ENCODE results near the gene CD34. TPM values are rescaled to one million over a fixed set of nuclear protein-coding genes. Genes with fewer than 3 reads are reported as not detected.

CD34 gene
- total RNA-seq, 2 donors from 2014 or later = 9.8 to 47.7 TPM

GRCh38 chr1:207861442-207862177 is 49.3 kb downstream of the CD34 start:
- Histone ChIP-seq H3K9me3 (no peaks in the 10 kb centered on the region), H3K4me3 (no peak overlapping the region), H3K27me3 (replicated peaks; ENCODE audit: insufficient read depth) (no peaks in the 10 kb centered on the region), H3K4me1 (replicated peaks) (peaks cover 14% of the 10 kb centered on the region), H3K27ac (peak overlapping the region; percentile 20 to 30), H3K36me3 (no peaks in the 10 kb centered on the region)
- intact Hi-C loops (cut with DNase I) = loop anchor here (10.0 kb wide), 1 partner anchor 47 kb away; no protein-coding TSS in a partner anchor
- 43% methylated on average over 9 of the region's 9 CpGs for WGBS
- TF ChIP-seq POLR2A (IDR thresholded peaks at IDR 0.05) = no peak
- peak; percentile 56 for TF ChIP-seq POLR2AphosphoS5 (IDR thresholded peaks at IDR 0.05)
- TF ChIP-seq CTCF (IDR thresholded peaks at IDR 0.05) = no peak
- no peak for DNase-seq (ENCODE audit: low spot score)

GRCh38 chr1:207860531-207860930 is 50.4 kb downstream of the CD34 start:
- Histone ChIP-seq H3K4me1 (replicated peaks) (peaks cover 14% of the 10 kb centered on the region), H3K9me3 (no peaks in the 10 kb centered on the region), H3K4me3 (no peak overlapping the region), H3K36me3 (no peaks in the 10 kb centered on the region), H3K27ac (no peak overlapping the region), H3K27me3 (replicated peaks; ENCODE audit: insufficient read depth) (no peaks in the 10 kb centered on the region)
- TF ChIP-seq POLR2AphosphoS5 (IDR thresholded peaks at IDR 0.05) = no peak
- no peak for DNase-seq (ENCODE audit: low spot score)
- 96% methylated on average over 5 of the region's 5 CpGs for WGBS
- intact Hi-C loops (cut with DNase I) = loop anchor here (10.0 kb wide), 1 partner anchor 46 kb away; no protein-coding TSS in a partner anchor

GRCh38 chr1:207858806-207859205 is 52.1 kb downstream of the CD34 start:
- Histone ChIP-seq H3K27ac (no peak overlapping the region), H3K36me3 (no peaks in the 10 kb centered on the region), H3K27me3 (replicated peaks; ENCODE audit: insufficient read depth) (no peaks in the 10 kb centered on the region), H3K9me3 (no peaks in the 10 kb centered on the region), H3K4me3 (no peak overlapping the region), H3K4me1 (replicated peaks) (peaks cover 7% of the 10 kb centered on the region)
- 75% methylated on average over 4 of the region's 4 CpGs for WGBS
- DNase-seq (ENCODE audit: low spot score) = no peak
- intact Hi-C loops (cut with DNase I) = no loop called here
- TF ChIP-seq POLR2A (IDR thresholded peaks at IDR 0.05) (no peak), POLR2AphosphoS5 (IDR thresholded peaks at IDR 0.05) (no peak), CTCF (IDR thresholded peaks at IDR 0.05) (no peak)

- 76% methylated on average over 1 of the region's 1 CpG for WGBS
- H3K27ac ChIP-seq = no peak overlapping the region
- no peak overlapping the region for H3K4me3 ChIP-seq
- H3K36me3 ChIP-seq = no peaks in the 10 kb centered on the region
- intact Hi-C loops (cut with DNase I) = no loop called here
- peaks cover 4% of the 10 kb centered on the region for H3K4me1 ChIP-seq (replicated peaks)
- H3K9me3 ChIP-seq = no peaks in the 10 kb centered on the region
- no peak for TF ChIP-seq POLR2A (IDR thresholded peaks at IDR 0.05)
- TF ChIP-seq CTCF (IDR thresholded peaks at IDR 0.05) = no peak
- no peak for TF ChIP-seq POLR2AphosphoS5 (IDR thresholded peaks at IDR 0.05)
- no peaks in the 10 kb centered on the region for H3K27me3 ChIP-seq (replicated peaks; ENCODE audit: insufficient read depth)
- DNase-seq (ENCODE audit: low spot score) = no peak
These were observed 52.6 kb downstream of the CD34 start for GRCh38 chr1:207858281-207858680.

- H3K36me3 ChIP-seq = no peaks in the 10 kb centered on the region
- no peaks in the 10 kb centered on the region for H3K9me3 ChIP-seq
- DNase-seq (ENCODE audit: low spot score) = no peak
- WGBS = 76% methylated on average over 7 of the region's 7 CpGs
- no peaks in the 10 kb centered on the region for H3K27me3 ChIP-seq (replicated peaks; ENCODE audit: insufficient read depth)
- H3K4me1 ChIP-seq (replicated peaks) = no peaks in the 10 kb centered on the region
- no peak for TF ChIP-seq CTCF (IDR thresholded peaks at IDR 0.05)
- TF ChIP-seq POLR2AphosphoS5 (IDR thresholded peaks at IDR 0.05) = no peak
- TF ChIP-seq POLR2A (IDR thresholded peaks at IDR 0.05) = no peak
- H3K4me3 ChIP-seq = no peak overlapping the region
- intact Hi-C loops (cut with DNase I) = no loop called here
- H3K27ac ChIP-seq = no peak overlapping the region
These were observed 53.5 kb downstream of the CD34 start for GRCh38 chr1:207857447-207857846.
